OCI-LY7 (cell line): Measurements from ENCODE around the gene MYO16. TPM values are rescaled to one million over a fixed set of nuclear protein-coding genes. Genes with fewer than 3 reads are reported as not detected.

Source experiments
- BruUV-seq: library from RNA; stranded (reverse); fragments of 400-500 nt; replicated peaks from 2 replicates; lab custom pipeline; 2021; lab: Mats Ljungman, UMichigan
- CTCF ChIA-PET: fragments of 300-600 bp; sonication (Branson Sonifier 250); formaldehyde crosslinking; loops from one replicate; lab custom pipeline; 2022; ENCODE audit warnings: antibody characterized with exemption; ENCODE audit not compliant: unreplicated experiment; lab: Charles Lee
- POLR2A ChIA-PET: fragments of 300-600 bp; sonication (Branson Sonifier 250); formaldehyde crosslinking; loops from one replicate; lab custom pipeline; 2022; ENCODE audit warnings: antibody characterized with exemption; lab: Charles Lee
- DNase-seq: peaks from one replicate; pipeline ENCODE4 v3.0.0-alpha.2; 2015; ENCODE audit warnings: low spot score
- H2AFZ ChIP-seq: fragments of 200-600 bp; sonication (generic), shearing (Covaris generic); 2 replicates; pipeline ENCODE4 v1.6.1; 2014; ENCODE audit warnings: mild to moderate bottlenecking, antibody characterized with exemption, low read length, moderate library complexity
- H3K27ac ChIP-seq: fragments of 200-600 bp; sonication (generic); 2 replicates; pipeline ENCODE4 v1.5.1; 2014; ENCODE audit warnings: mixed run types, low read depth, mild to moderate bottlenecking, moderate library complexity, low read length, inconsistent platforms; ENCODE audit not compliant: poor library complexity, severe bottlenecking
- H3K36me3 ChIP-seq: fragments of 200-600 bp; sonication (generic); 2 replicates; pipeline ENCODE4 v1.6.1; 2014; ENCODE audit warnings: mild to moderate bottlenecking, antibody characterized with exemption, low read length, moderate library complexity, mixed read lengths; ENCODE audit not compliant: insufficient read depth
- H3K4me1 ChIP-seq: fragments of 200-600 bp; sonication (generic); 2 replicates; pipeline ENCODE4 v1.5.1; 2014; ENCODE audit warnings: mild to moderate bottlenecking, low read length; ENCODE audit not compliant: insufficient read depth, poor library complexity, severe bottlenecking
- H3K4me2 ChIP-seq: fragments of 200-600 bp; sonication (generic); 2 replicates; pipeline ENCODE4 v1.6.1; 2014; ENCODE audit warnings: mild to moderate bottlenecking, low read length
- H3K4me3 ChIP-seq: fragments of 200-600 bp; sonication (generic); 2 replicates; pipeline ENCODE4 v1.5.1; 2014; ENCODE audit warnings: mild to moderate bottlenecking, low read depth, low read length; ENCODE audit not compliant: poor library complexity, severe bottlenecking
- H3K79me2 ChIP-seq: fragments of 200-600 bp; sonication (generic); 2 replicates; pipeline ENCODE4 v1.6.1; 2016; ENCODE audit warnings: low read depth, mild to moderate bottlenecking, low read length, moderate library complexity, mixed read lengths; ENCODE audit not compliant: insufficient read depth
- H3K9me2 ChIP-seq: fragments of 200-600 bp; sonication (generic); 2 replicates; pipeline ENCODE4 v1.6.1; 2016; ENCODE audit warnings: mild to moderate bottlenecking, low read length, mixed read lengths; ENCODE audit not compliant: insufficient read depth
- H3K9me3 ChIP-seq: fragments of 200-600 bp; sonication (generic); 2 replicates; pipeline ENCODE4 v1.6.1; 2014; ENCODE audit warnings: mild to moderate bottlenecking, mixed run types, low read length, mixed read lengths
- H4K20me1 ChIP-seq: fragments of 200-600 bp; sonication (generic); 2 replicates; pipeline ENCODE4 v1.6.1; 2014; ENCODE audit warnings: mild to moderate bottlenecking, antibody characterized with exemption, low read length, moderate library complexity, mixed read lengths; ENCODE audit not compliant: insufficient read depth
- CTCF ChIP-seq: fragments of 200-600 bp; sonication (generic); conservative IDR thresholded peaks from 2 replicates; pipeline ENCODE4 v1.5.1; 2014; ENCODE audit warnings: mild to moderate bottlenecking, antibody characterized with exemption, low read length, moderate library complexity, mixed read lengths
- EZH2phosphoT487 ChIP-seq: fragments of 200-600 bp; sonication (generic); IDR thresholded peaks from 2 replicates; pipeline ENCODE4 v1.6.1; 2018; ENCODE audit warnings: low read depth, borderline replicate concordance, mild to moderate bottlenecking, mixed run types, antibody characterized with exemption, low read length, moderate library complexity, mixed read lengths
- intact Hi-C: fragments of 100-400 bp; cut with micrococcal nuclease; formaldehyde crosslinking; loops from one replicate; pipeline ENCODE4 v1.10.0; 2022; ENCODE audit not compliant: unreplicated experiment
- total RNA-seq, 2 experiments: library from RNA; depleted of rRNA in 1 of 2; stranded (reverse); fragments of >200 nt in 1 of 2; shearing (Covaris generic) in 1 of 2; gene quantifications; 2 replicates each; pipeline ENCODE4 v1.2.3, GENCODE V29; 2014 to 2022

MYO16 gene
- total RNA-seq, 2 experiments from 2014 or later, result 0.06 TPM; not detected in 1

DNA sequence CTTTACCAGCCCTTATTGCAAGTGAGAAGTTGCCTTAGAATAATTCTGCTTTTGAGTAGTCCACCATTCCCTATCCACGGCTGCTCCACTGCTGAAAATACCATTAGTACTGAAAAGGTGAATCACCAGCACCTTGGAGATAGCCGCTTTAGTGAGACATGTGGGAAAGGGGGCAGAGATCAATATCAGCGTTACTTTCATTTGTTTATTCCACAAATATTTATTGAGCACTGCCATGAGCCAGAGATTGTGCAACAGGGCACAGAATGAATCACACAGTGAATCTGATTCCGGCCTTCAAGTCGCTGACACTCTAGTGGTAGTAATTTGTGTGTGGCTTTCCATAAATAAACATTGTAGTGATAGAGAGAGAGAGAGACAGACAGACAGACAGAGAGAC, 31.5 kb upstream of the MYO16 start:
- Histone ChIP-seq H3K4me3 (no peak overlapping the region), H3K9me3 (no peaks in the 10 kb centered on the region), H3K36me3 (no peaks in the 10 kb centered on the region), H4K20me1 (no peaks in the 10 kb centered on the region), H3K4me1 (no peaks in the 10 kb centered on the region), H3K27ac (no peak overlapping the region), H3K9me2 (no peaks in the 10 kb centered on the region), H3K4me2 (no peak overlapping the region), H2AFZ (no peak overlapping the region), H3K79me2 (no peaks in the 10 kb centered on the region)
- CTCF ChIA-PET, result no interaction called here
- TF ChIP-seq EZH2phosphoT487 (no peak), CTCF (no peak)
- POLR2A ChIA-PET, result no interaction called here
- no peak for DNase-seq
- intact Hi-C loops, result no loop called here
- no TSS peak for BruUV-seq

DNA sequence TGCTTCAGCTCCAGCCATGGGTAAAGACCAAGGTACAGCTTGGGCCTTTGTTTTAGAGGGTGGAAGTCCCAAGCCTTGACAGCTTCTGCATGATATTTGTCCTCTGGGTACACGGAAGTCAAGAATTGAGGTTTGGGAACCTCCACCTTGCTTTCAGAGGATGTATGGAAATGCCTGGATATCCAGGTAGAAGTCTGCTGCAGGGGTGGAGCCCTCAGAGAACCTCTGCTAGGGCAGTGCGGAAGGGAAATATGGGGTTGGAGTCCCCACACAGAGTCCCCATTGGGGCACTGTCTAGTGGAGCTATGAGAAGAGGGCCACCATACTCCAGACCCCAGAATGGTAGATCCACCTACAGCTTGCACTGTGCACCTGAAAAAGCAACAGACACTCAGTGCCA, 23.0 kb upstream of the MYO16 start:
- no peak for DNase-seq

More for the DNA sequence above, 23.0 kb upstream of the MYO16 start:
- Histone ChIP-seq H3K36me3 (no peaks in the 10 kb centered on the region), H3K79me2 (no peaks in the 10 kb centered on the region), H3K9me3 (no peaks in the 10 kb centered on the region), H3K9me2 (no peaks in the 10 kb centered on the region), H2AFZ (no peak overlapping the region), H3K4me3 (no peak overlapping the region), H3K4me2 (no peak overlapping the region), H3K4me1 (no peaks in the 10 kb centered on the region), H3K27ac (no peak overlapping the region), H4K20me1 (no peaks in the 10 kb centered on the region)
- BruUV-seq, result no TSS peak
- TF ChIP-seq EZH2phosphoT487, result no peak
- no peak for TF ChIP-seq CTCF
- intact Hi-C loops, result no loop called here
- ChIA-PET POLR2A (interaction anchor here (0.6 kb wide), 1 partner anchor 11 kb away, joined by 3 read pairs; no protein-coding TSS in a partner anchor), CTCF (no interaction called here)
